OCI-LY7 (cell line): ENCODE data around the gene NHLRC1. TPM values are rescaled to one million over a fixed set of nuclear protein-coding genes. Genes with fewer than 3 reads are reported as not detected.

Source experiments
- BruUV-seq: library from RNA; stranded (reverse); fragments of 400-500 nt; replicated peaks from 2 replicates; lab custom pipeline; 2021; lab: Mats Ljungman, UMichigan
- CTCF ChIA-PET: fragments of 300-600 bp; sonication (Branson Sonifier 250); formaldehyde crosslinking; loops from one replicate; lab custom pipeline; 2022; ENCODE audit warnings: antibody characterized with exemption; ENCODE audit not compliant: unreplicated experiment; lab: Charles Lee
- POLR2A ChIA-PET: fragments of 300-600 bp; sonication (Branson Sonifier 250); formaldehyde crosslinking; loops from one replicate; lab custom pipeline; 2022; ENCODE audit warnings: antibody characterized with exemption; lab: Charles Lee
- DNase-seq: peaks from one replicate; pipeline ENCODE4 v3.0.0-alpha.2; 2015; ENCODE audit warnings: low spot score
- H2AFZ ChIP-seq: fragments of 200-600 bp; sonication (generic), shearing (Covaris generic); 2 replicates; pipeline ENCODE4 v1.6.1; 2014; ENCODE audit warnings: mild to moderate bottlenecking, antibody characterized with exemption, low read length, moderate library complexity
- H3K27ac ChIP-seq: fragments of 200-600 bp; sonication (generic); 2 replicates; pipeline ENCODE4 v1.5.1; 2014; ENCODE audit warnings: mixed run types, low read depth, mild to moderate bottlenecking, moderate library complexity, low read length, inconsistent platforms; ENCODE audit not compliant: poor library complexity, severe bottlenecking
- H3K36me3 ChIP-seq: fragments of 200-600 bp; sonication (generic); 2 replicates; pipeline ENCODE4 v1.6.1; 2014; ENCODE audit warnings: mild to moderate bottlenecking, antibody characterized with exemption, low read length, moderate library complexity, mixed read lengths; ENCODE audit not compliant: insufficient read depth
- H3K4me1 ChIP-seq: fragments of 200-600 bp; sonication (generic); 2 replicates; pipeline ENCODE4 v1.5.1; 2014; ENCODE audit warnings: mild to moderate bottlenecking, low read length; ENCODE audit not compliant: insufficient read depth, poor library complexity, severe bottlenecking
- H3K4me2 ChIP-seq: fragments of 200-600 bp; sonication (generic); 2 replicates; pipeline ENCODE4 v1.6.1; 2014; ENCODE audit warnings: mild to moderate bottlenecking, low read length
- H3K4me3 ChIP-seq: fragments of 200-600 bp; sonication (generic); 2 replicates; pipeline ENCODE4 v1.5.1; 2014; ENCODE audit warnings: mild to moderate bottlenecking, low read depth, low read length; ENCODE audit not compliant: poor library complexity, severe bottlenecking
- H3K79me2 ChIP-seq: fragments of 200-600 bp; sonication (generic); 2 replicates; pipeline ENCODE4 v1.6.1; 2016; ENCODE audit warnings: low read depth, mild to moderate bottlenecking, low read length, moderate library complexity, mixed read lengths; ENCODE audit not compliant: insufficient read depth
- H3K9me2 ChIP-seq: fragments of 200-600 bp; sonication (generic); 2 replicates; pipeline ENCODE4 v1.6.1; 2016; ENCODE audit warnings: mild to moderate bottlenecking, low read length, mixed read lengths; ENCODE audit not compliant: insufficient read depth
- H3K9me3 ChIP-seq: fragments of 200-600 bp; sonication (generic); 2 replicates; pipeline ENCODE4 v1.6.1; 2014; ENCODE audit warnings: mild to moderate bottlenecking, mixed run types, low read length, mixed read lengths
- H4K20me1 ChIP-seq: fragments of 200-600 bp; sonication (generic); 2 replicates; pipeline ENCODE4 v1.6.1; 2014; ENCODE audit warnings: mild to moderate bottlenecking, antibody characterized with exemption, low read length, moderate library complexity, mixed read lengths; ENCODE audit not compliant: insufficient read depth
- EZH2phosphoT487 ChIP-seq: fragments of 200-600 bp; sonication (generic); IDR thresholded peaks from 2 replicates; pipeline ENCODE4 v1.6.1; 2018; ENCODE audit warnings: low read depth, borderline replicate concordance, mild to moderate bottlenecking, mixed run types, antibody characterized with exemption, low read length, moderate library complexity, mixed read lengths
- intact Hi-C: fragments of 100-400 bp; cut with micrococcal nuclease; formaldehyde crosslinking; loops from one replicate; pipeline ENCODE4 v1.10.0; 2022; ENCODE audit not compliant: unreplicated experiment
- total RNA-seq, 2 experiments: library from RNA; depleted of rRNA in 1 of 2; stranded (reverse); fragments of >200 nt in 1 of 2; shearing (Covaris generic) in 1 of 2; gene quantifications; 2 replicates each; pipeline ENCODE4 v1.2.3, GENCODE V29; 2014 to 2022
- TF ChIP-seq, protein P1 (sequence below): fragments of 200-600 bp; sonication (generic); conservative IDR thresholded peaks from 2 replicates; pipeline ENCODE4 v1.5.1; 2014; ENCODE audit warnings: mild to moderate bottlenecking, antibody characterized with exemption, low read length, moderate library complexity, mixed read lengths

Gene NHLRC1
- total RNA-seq, 2 experiments from 2014 or later: not detected

DNA sequence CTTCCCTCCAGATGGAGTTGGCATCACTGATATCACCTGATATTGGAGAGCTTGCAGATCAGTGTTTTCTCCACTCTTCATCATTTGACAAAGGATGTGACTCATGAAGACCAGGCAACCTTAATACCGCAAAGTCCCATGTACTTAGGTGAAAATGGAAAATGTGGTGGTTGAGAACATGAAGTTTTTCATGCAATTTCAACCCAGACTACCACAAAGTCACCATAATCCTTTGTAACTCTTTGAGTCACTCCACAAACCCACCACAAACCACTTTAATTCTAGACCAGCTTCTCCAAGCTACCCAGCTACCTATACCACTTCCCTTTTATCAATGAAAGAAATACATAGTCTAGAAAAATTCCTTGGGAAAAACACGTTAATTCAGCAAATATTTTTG, 7.1 kb downstream of the NHLRC1 start:
- no peak for DNase-seq
- H2AFZ ChIP-seq: no peak overlapping the region
- H3K9me2 ChIP-seq: no peaks in the 10 kb centered on the region
- H3K4me1 ChIP-seq: no peaks in the 10 kb centered on the region
- ChIA-PET POLR2A (interaction anchor here (0.9 kb wide), 1 partner anchor 121 kb away, joined by 9 read pairs; no protein-coding TSS in a partner anchor), CTCF (no interaction called here)
- no peak overlapping the region for H3K27ac ChIP-seq
- H3K4me2 ChIP-seq: no peak overlapping the region
- H3K4me3 ChIP-seq: no peak overlapping the region
- H3K79me2 ChIP-seq: no peaks in the 10 kb centered on the region
- no peak for TF ChIP-seq EZH2phosphoT487
- TF ChIP-seq, protein P1, sequence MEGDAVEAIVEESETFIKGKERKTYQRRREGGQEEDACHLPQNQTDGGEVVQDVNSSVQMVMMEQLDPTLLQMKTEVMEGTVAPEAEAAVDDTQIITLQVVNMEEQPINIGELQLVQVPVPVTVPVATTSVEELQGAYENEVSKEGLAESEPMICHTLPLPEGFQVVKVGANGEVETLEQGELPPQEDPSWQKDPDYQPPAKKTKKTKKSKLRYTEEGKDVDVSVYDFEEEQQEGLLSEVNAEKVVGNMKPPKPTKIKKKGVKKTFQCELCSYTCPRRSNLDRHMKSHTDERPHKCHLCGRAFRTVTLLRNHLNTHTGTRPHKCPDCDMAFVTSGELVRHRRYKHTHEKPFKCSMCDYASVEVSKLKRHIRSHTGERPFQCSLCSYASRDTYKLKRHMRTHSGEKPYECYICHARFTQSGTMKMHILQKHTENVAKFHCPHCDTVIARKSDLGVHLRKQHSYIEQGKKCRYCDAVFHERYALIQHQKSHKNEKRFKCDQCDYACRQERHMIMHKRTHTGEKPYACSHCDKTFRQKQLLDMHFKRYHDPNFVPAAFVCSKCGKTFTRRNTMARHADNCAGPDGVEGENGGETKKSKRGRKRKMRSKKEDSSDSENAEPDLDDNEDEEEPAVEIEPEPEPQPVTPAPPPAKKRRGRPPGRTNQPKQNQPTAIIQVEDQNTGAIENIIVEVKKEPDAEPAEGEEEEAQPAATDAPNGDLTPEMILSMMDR: no peak
- no peaks in the 10 kb centered on the region for H4K20me1 ChIP-seq
- intact Hi-C loops: no loop called here
- no TSS peak for BruUV-seq
- H3K36me3 ChIP-seq: no peaks in the 10 kb centered on the region
- no peaks in the 10 kb centered on the region for H3K9me3 ChIP-seq

DNA sequence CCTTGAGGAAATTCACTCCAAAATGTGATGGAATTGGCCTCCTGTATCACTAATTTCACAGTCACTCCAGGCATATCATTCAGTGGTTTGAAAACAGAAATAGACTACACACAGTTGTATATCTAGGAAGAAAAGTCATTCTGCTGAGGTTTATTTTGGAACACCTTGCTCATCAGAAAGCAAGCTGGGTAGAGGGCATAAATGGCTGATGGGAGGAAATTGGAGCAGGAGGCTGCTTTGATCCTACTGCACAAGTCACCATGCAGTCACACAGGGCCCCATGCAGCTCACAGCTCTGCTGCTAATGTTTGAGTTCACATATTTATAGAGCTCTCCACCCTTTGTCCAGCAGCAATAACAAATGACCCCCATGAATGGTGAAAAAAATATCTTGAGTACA, 12.3 kb downstream of the NHLRC1 start:
- BruUV-seq: no TSS peak
- CTCF ChIA-PET: no interaction called here
- no peak overlapping the region for H2AFZ ChIP-seq
- TF ChIP-seq, protein P1: no peak
- TF ChIP-seq EZH2phosphoT487: no peak
- H3K4me3 ChIP-seq: no peak overlapping the region
- POLR2A ChIA-PET: no interaction called here
- H3K4me2 ChIP-seq: no peak overlapping the region
- H3K9me2 ChIP-seq: no peaks in the 10 kb centered on the region
- H4K20me1 ChIP-seq: no peaks in the 10 kb centered on the region
- no peak for DNase-seq
- no peaks in the 10 kb centered on the region for H3K4me1 ChIP-seq
- intact Hi-C loops: no loop called here
- H3K79me2 ChIP-seq: no peaks in the 10 kb centered on the region
- H3K27ac ChIP-seq: no peak overlapping the region
- no peaks in the 10 kb centered on the region for H3K36me3 ChIP-seq
- H3K9me3 ChIP-seq: peaks cover 5% of the 10 kb centered on the region; the same call in 1 of the 2 replicates

DNA sequence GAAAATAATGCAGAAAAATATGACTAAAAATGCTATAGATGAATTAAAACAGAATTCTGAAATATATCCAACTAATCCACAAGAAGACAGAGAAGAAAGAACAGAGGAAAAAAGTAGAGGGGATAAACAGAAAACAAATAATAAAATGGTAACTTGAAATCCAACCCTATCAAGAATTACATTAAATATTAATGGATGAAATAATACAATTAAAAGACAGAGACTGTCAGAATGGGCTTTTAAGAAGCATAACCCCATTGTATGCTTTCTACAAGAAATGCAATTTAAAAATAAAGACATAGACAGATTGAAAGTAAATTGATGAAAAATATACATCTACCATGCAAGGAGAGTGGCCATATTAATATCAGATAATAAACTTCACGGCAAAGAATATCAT, 15.4 kb downstream of the NHLRC1 start:
- Histone ChIP-seq H3K9me3 (peaks cover 5% of the 10 kb centered on the region; the same call in 1 of the 2 replicates), H3K4me2 (no peak overlapping the region), H3K79me2 (no peaks in the 10 kb centered on the region), H3K9me2 (no peaks in the 10 kb centered on the region), H3K4me3 (no peak overlapping the region), H3K4me1 (no peaks in the 10 kb centered on the region), H2AFZ (no peak overlapping the region), H4K20me1 (no peaks in the 10 kb centered on the region), H3K36me3 (no peaks in the 10 kb centered on the region), H3K27ac (no peak overlapping the region)
- CTCF ChIA-PET: no interaction called here
- TF ChIP-seq EZH2phosphoT487: no peak
- TF ChIP-seq, protein P1: no peak
- intact Hi-C loops: no loop called here
- no TSS peak for BruUV-seq
- no peak for DNase-seq
- POLR2A ChIA-PET: no interaction called here
